K562 (cell line): Measurements from ENCODE around the gene FPGS. TPM values are rescaled to one million over a fixed set of nuclear protein-coding genes. Genes with fewer than 3 reads are reported as not detected.
A peak's percentile ranks its signal among the peaks of the same experiment; 100 is the strongest.

ENCODE experiments used
- EWSR1 ChIP-seq: fragments of 450-650 bp; IDR thresholded peaks from 2 replicates; pipeline ENCODE4 v1.6.1; 2018; ENCODE audit warnings: borderline replicate concordance, mild to moderate bottlenecking, low read depth, moderate library complexity; ENCODE audit not compliant: partially characterized antibody
- JUN ChIP-seq, 2 experiments: sonication (generic) in 1 of 2; formaldehyde crosslinking in 1 of 2; IDR thresholded peaks; 2 replicates each; pipeline versions ENCODE4 v1.6.1 to v1.8.0; 2012 to 2022; ENCODE audit warnings: borderline replicate concordance in 2 of 2, mild to moderate bottlenecking in 2 of 2, improper control_type of control experiment in 1 of 2, low read depth in 1 of 2, low read length in 1 of 2, missing genetic modification reagents in 1 of 2
- JUNB ChIP-seq: fragments of 450-650 bp; formaldehyde crosslinking; conservative IDR thresholded peaks from 2 replicates; pipeline ENCODE4 v1.4.0; 2020; ENCODE audit warnings: mild to moderate bottlenecking
- MTA3 ChIP-seq: fragments of 450-650 bp; formaldehyde crosslinking; IDR thresholded peaks from 2 replicates; pipeline ENCODE4 v1.6.1; 2017; ENCODE audit warnings: mild to moderate bottlenecking, borderline replicate concordance
- PHB2 ChIP-seq: fragments of 450-650 bp; IDR thresholded peaks from 2 replicates; pipeline ENCODE4 v1.6.1; 2017; ENCODE audit warnings: low read depth
- PTTG1 ChIP-seq: fragments of 450-650 bp; IDR thresholded peaks from 2 replicates; pipeline ENCODE4 v1.6.1; 2016; ENCODE audit warnings: low read depth, mild to moderate bottlenecking, missing genetic modification characterization, missing compliant biosample characterization
- RB1 ChIP-seq: fragments of 450-650 bp; IDR thresholded peaks from 2 replicates; pipeline ENCODE4 v1.6.1; 2017; ENCODE audit warnings: low read depth, mild to moderate bottlenecking
- XRCC4 ChIP-seq: IDR thresholded peaks from one replicate; pipeline ENCODE4 v1.6.1; 2011; ENCODE audit not compliant: insufficient read depth, insufficient read length; ENCODE audit errors: extremely low read depth
- ZBTB1 ChIP-seq: sonication (generic); formaldehyde crosslinking; IDR thresholded peaks from 2 replicates; pipeline ENCODE4 v1.8.1; 2023; ENCODE audit warnings: missing genetic modification reagents, low read depth, mild to moderate bottlenecking, borderline replicate concordance
- ZBTB7A ChIP-seq: IDR thresholded peaks from 2 replicates; pipeline ENCODE4 v1.6.1; 2011; ENCODE audit warnings: low read depth, mild to moderate bottlenecking, low read length, moderate library complexity, borderline replicate concordance; ENCODE audit not compliant: control insufficient read depth
- ZNF282 ChIP-seq: sonication (generic); formaldehyde crosslinking; IDR thresholded peaks from 2 replicates; pipeline ENCODE4 v1.8.1; 2023; ENCODE audit warnings: missing genetic modification reagents
- ZZZ3 ChIP-seq: fragments of 450-650 bp; IDR thresholded peaks from 2 replicates; pipeline ENCODE4 v1.6.1; 2016; ENCODE audit warnings: antibody characterized with exemption, mild to moderate bottlenecking, moderate library complexity
- polyA plus RNA-seq, 8 experiments: library from polyadenylated mRNA; depleted of rRNA in 4 of 8; stranded (reverse) in 5 of 8; unstranded in 3 of 8; fragments of >200 nt; fragmentation: Nextera tagmentation in 2 of 8; fragmentation: Illumina TruSeq in 1 of 8; extraction: Ambion mirVana in 2 of 8; extraction: Trizol in 1 of 8; gene quantifications; 2 replicates each; pipeline versions ENCODE4 v1.2.1 to v1.2.3, GENCODE V29; 2011 to 2014; ENCODE audit warnings: inconsistent platforms in 1 of 8, missing spikeins in 1 of 8
- total RNA-seq, 7 experiments: library from RNA; depleted of rRNA in 6 of 7; stranded (reverse); fragments of >200 nt in 6 of 7; fragmentation: Illumina TruSeq in 2 of 7; extraction: Trizol in 2 of 7; gene quantifications; 2 replicates each; pipeline versions ENCODE4 v1.2.1 to v1.2.3, GENCODE V29; 2011 to 2021; ENCODE audit warnings: low replicate concordance in 1 of 7
- TF ChIP-seq, protein P1 (sequence below): fragments of 200-800 bp; sonication (Bioruptor generic); IDR thresholded peaks from 2 replicates; pipeline ENCODE4 v1.6.1; 2016; ENCODE audit warnings: missing genetic modification characterization, missing compliant biosample characterization
- TF ChIP-seq, protein P2 (sequence below), 3 experiments: IDR thresholded peaks in 2 of 3; conservative IDR thresholded peaks in 1 of 3; 2 replicates each; pipeline ENCODE4 v1.5.1; 2011 to 2012; ENCODE audit warnings: low read length in 3 of 3, mild to moderate bottlenecking in 3 of 3, control low read depth in 2 of 3, improper control_type of control experiment in 1 of 3, inconsistent platforms in 1 of 3, low read depth in 1 of 3, mixed read lengths in 1 of 3, moderate library complexity in 1 of 3; ENCODE audit not compliant: insufficient read depth in 2 of 3
- TF ChIP-seq, protein P3 (sequence below): fragments of 450-650 bp; formaldehyde crosslinking; IDR thresholded peaks from 2 replicates; pipeline ENCODE4 v1.4.0; 2020; ENCODE audit warnings: mild to moderate bottlenecking, moderate library complexity
- TF ChIP-seq, protein P4 (sequence below): sonication (generic); formaldehyde crosslinking; IDR thresholded peaks from 2 replicates; pipeline ENCODE4 v1.8.1; 2022; ENCODE audit warnings: missing genetic modification reagents

The FPGS gene
- total and polyA plus RNA-seq, 9 of the 15 experiments (the other 6 are each of a cell fraction or from before 2014, with no cell fraction given): 0.84 to 86.4 (median 59.2) TPM

DNA sequence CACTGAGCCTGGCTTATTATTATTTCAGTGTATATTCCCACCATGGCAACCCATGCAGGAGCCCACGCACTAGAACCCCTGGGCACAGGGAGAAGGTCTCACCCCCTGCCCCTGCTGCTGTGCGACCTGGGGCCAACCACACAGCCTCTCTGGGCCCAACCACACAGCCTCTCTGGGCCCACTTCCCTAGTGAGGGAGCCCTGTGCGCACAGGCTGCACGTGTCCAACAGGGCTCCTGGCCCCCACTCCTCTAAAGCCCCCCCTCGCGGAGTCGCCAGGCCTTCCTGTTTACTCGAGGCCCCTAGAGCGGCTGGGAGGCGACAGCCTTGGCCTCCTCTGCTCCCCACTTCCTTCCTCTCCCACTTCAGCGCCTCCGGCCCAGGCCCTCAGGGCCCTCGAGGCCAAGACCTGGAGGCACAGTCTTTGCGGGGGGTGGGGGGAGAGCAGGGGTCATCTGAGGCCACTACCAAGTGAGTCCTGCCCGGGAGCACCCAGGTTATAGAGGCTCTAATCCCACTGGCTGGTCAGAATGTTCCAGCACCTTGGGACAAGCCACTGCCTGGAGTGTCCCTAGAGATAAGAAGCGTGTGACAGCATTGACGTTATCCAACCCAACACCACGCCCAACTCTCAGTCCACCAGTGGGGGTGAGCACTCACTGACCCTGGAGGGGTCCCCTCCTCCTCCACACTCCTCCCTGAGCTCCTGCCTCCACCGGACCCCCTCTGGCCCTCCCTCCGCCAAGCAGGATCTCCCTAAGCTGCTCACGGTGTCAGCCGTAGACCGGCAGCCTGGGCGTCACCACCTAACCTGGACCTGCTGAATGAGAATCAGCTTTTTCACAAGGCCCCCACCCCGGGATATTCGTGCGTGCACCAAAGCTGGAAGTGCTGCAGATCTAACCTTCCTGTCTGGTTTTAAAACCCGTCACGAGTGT is 59.7 kb downstream of the FPGS start (continued):
- peak; percentile 95 for TF ChIP-seq MTA3
- TF ChIP-seq JUN (IDR thresholded peaks at IDR 0.05; ENCODE audit: borderline replicate concordance, low read depth, low read length): no peak; the same call in 1 of the 2 replicates
- TF ChIP-seq JUN (CRISPR knock-in tag; IDR thresholded peaks at IDR 0.05; ENCODE audit: borderline replicate concordance): no peak; the same call in 1 of the 2 replicates
- TF ChIP-seq, protein P1, sequence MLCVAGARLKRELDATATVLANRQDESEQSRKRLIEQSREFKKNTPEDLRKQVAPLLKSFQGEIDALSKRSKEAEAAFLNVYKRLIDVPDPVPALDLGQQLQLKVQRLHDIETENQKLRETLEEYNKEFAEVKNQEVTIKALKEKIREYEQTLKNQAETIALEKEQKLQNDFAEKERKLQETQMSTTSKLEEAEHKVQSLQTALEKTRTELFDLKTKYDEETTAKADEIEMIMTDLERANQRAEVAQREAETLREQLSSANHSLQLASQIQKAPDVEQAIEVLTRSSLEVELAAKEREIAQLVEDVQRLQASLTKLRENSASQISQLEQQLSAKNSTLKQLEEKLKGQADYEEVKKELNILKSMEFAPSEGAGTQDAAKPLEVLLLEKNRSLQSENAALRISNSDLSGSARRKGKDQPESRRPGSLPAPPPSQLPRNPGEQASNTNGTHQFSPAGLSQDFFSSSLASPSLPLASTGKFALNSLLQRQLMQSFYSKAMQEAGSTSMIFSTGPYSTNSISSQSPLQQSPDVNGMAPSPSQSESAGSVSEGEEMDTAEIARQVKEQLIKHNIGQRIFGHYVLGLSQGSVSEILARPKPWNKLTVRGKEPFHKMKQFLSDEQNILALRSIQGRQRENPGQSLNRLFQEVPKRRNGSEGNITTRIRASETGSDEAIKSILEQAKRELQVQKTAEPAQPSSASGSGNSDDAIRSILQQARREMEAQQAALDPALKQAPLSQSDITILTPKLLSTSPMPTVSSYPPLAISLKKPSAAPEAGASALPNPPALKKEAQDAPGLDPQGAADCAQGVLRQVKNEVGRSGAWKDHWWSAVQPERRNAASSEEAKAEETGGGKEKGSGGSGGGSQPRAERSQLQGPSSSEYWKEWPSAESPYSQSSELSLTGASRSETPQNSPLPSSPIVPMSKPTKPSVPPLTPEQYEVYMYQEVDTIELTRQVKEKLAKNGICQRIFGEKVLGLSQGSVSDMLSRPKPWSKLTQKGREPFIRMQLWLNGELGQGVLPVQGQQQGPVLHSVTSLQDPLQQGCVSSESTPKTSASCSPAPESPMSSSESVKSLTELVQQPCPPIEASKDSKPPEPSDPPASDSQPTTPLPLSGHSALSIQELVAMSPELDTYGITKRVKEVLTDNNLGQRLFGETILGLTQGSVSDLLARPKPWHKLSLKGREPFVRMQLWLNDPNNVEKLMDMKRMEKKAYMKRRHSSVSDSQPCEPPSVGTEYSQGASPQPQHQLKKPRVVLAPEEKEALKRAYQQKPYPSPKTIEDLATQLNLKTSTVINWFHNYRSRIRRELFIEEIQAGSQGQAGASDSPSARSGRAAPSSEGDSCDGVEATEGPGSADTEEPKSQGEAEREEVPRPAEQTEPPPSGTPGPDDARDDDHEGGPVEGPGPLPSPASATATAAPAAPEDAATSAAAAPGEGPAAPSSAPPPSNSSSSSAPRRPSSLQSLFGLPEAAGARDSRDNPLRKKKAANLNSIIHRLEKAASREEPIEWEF (CRISPR knock-in tag): peak; percentile 82; the same call in 1 of the 2 replicates
- no peak for TF ChIP-seq ZNF282
- no peak; the same call in 1 of the 2 replicates for TF ChIP-seq ZBTB1
- no peak for TF ChIP-seq EWSR1
- peak; percentile 27; the same call in 1 of the 2 replicates for TF ChIP-seq PHB2
- peak; percentile 74 for TF ChIP-seq ZBTB7A
- no peak for TF ChIP-seq JUNB (CRISPR knock-in tag)
- TF ChIP-seq ZZZ3: no peak
- TF ChIP-seq RB1: peak; percentile 55; the same call in 1 of the 2 replicates
- no peak for TF ChIP-seq PTTG1 (tag)
- TF ChIP-seq, protein P2, sequence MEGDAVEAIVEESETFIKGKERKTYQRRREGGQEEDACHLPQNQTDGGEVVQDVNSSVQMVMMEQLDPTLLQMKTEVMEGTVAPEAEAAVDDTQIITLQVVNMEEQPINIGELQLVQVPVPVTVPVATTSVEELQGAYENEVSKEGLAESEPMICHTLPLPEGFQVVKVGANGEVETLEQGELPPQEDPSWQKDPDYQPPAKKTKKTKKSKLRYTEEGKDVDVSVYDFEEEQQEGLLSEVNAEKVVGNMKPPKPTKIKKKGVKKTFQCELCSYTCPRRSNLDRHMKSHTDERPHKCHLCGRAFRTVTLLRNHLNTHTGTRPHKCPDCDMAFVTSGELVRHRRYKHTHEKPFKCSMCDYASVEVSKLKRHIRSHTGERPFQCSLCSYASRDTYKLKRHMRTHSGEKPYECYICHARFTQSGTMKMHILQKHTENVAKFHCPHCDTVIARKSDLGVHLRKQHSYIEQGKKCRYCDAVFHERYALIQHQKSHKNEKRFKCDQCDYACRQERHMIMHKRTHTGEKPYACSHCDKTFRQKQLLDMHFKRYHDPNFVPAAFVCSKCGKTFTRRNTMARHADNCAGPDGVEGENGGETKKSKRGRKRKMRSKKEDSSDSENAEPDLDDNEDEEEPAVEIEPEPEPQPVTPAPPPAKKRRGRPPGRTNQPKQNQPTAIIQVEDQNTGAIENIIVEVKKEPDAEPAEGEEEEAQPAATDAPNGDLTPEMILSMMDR (IDR thresholded peaks at IDR 0.05 in 2 of 3, conservative IDR thresholded peaks at IDR 0.05 in 1 of 3; ENCODE audit: insufficient read depth in 2 of 3, low read depth in 1 of 3, low read length in 3 of 3): no peak
- TF ChIP-seq, protein P3, sequence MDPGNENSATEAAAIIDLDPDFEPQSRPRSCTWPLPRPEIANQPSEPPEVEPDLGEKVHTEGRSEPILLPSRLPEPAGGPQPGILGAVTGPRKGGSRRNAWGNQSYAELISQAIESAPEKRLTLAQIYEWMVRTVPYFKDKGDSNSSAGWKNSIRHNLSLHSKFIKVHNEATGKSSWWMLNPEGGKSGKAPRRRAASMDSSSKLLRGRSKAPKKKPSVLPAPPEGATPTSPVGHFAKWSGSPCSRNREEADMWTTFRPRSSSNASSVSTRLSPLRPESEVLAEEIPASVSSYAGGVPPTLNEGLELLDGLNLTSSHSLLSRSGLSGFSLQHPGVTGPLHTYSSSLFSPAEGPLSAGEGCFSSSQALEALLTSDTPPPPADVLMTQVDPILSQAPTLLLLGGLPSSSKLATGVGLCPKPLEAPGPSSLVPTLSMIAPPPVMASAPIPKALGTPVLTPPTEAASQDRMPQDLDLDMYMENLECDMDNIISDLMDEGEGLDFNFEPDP (CRISPR knock-in tag): no peak
- TF ChIP-seq, protein P4, sequence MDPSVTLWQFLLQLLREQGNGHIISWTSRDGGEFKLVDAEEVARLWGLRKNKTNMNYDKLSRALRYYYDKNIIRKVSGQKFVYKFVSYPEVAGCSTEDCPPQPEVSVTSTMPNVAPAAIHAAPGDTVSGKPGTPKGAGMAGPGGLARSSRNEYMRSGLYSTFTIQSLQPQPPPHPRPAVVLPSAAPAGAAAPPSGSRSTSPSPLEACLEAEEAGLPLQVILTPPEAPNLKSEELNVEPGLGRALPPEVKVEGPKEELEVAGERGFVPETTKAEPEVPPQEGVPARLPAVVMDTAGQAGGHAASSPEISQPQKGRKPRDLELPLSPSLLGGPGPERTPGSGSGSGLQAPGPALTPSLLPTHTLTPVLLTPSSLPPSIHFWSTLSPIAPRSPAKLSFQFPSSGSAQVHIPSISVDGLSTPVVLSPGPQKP (CRISPR knock-in tag): no peak
- TF ChIP-seq XRCC4: no peak
